ENCODE results near the gene CNTN1. TPM values are rescaled to one million over a fixed set of nuclear protein-coding genes. Genes with fewer than 3 reads are reported as not detected.

CNTN1 gene
- total RNA-seq, 4 donors from 2014 or later: 44.2 to 65.6 (median 57.6) TPM

DNA sequence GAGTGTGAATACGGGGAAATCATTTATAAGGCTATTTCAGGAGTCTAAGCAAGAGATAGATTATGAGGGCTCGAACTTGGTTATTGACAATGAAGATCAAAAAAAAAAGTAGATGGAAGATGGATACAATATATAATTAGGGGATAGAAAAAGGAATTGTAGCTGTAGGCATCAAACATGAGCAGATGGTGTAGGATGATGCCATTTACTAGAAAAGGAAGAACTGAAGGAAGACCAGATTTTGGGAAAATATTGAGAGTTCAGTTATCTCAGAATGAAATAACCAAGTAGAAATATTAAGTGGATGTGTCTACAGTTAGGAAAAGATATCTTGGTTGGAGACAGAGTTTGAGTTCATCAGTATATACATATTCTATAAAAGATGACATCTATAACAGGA, 109.6 kb downstream of the CNTN1 start:
- Histone ChIP-seq H3K9me3 (no peaks in the 10 kb centered on the region), H3K4me1 (peaks cover 0 to 14% (median 8%) of the 10 kb centered on the region in 4 donors), H3K36me3 (no peaks in the 10 kb centered on the region), H3K27ac (replicated peaks in 1 of 4) (no peak overlapping the region), H3K27me3 (no peaks in the 10 kb centered on the region), H3K4me3 (no peak overlapping the region)
- intact Hi-C loops (cut with DNase I): no loop called here
- WGBS: 90% methylated on average over 2 of the region's 2 CpGs
- no peak for TF ChIP-seq POLR2A (IDR thresholded peaks at IDR 0.05; ENCODE audit: low read depth)
- no peak for TF ChIP-seq POLR2AphosphoS5 (IDR thresholded peaks at IDR 0.05)
- TF ChIP-seq EP300 (IDR thresholded peaks at IDR 0.05): no peak
- TF ChIP-seq, protein P1, sequence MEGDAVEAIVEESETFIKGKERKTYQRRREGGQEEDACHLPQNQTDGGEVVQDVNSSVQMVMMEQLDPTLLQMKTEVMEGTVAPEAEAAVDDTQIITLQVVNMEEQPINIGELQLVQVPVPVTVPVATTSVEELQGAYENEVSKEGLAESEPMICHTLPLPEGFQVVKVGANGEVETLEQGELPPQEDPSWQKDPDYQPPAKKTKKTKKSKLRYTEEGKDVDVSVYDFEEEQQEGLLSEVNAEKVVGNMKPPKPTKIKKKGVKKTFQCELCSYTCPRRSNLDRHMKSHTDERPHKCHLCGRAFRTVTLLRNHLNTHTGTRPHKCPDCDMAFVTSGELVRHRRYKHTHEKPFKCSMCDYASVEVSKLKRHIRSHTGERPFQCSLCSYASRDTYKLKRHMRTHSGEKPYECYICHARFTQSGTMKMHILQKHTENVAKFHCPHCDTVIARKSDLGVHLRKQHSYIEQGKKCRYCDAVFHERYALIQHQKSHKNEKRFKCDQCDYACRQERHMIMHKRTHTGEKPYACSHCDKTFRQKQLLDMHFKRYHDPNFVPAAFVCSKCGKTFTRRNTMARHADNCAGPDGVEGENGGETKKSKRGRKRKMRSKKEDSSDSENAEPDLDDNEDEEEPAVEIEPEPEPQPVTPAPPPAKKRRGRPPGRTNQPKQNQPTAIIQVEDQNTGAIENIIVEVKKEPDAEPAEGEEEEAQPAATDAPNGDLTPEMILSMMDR (IDR thresholded peaks at IDR 0.05): no peak
- no peak for DNase-seq (ENCODE audit: extremely low spot score)

DNA sequence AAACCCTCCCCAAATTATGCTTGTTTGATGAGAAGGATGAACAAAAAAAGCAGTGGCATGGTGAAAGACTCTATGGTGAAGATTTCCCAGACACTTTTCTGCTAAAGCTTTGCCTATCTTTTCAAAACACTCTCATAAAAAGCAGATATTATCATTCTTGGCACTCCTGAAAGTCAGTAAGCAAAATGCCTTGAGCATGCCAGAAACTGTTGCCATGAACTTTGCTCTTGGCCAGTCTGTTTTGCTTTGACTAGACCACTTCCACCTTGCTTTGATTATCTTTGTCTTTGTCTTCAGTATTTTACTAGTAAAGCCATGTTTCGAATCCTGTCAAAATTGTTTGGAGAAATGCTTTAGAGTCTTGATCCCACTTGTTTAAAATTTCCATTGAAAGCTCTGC, 110.4 kb downstream of the CNTN1 start:
- Histone ChIP-seq H3K4me1 (peaks cover 0 to 14% (median 8%) of the 10 kb centered on the region in 4 donors), H3K27me3 (no peaks in the 10 kb centered on the region), H3K36me3 (no peaks in the 10 kb centered on the region), H3K9me3 (no peaks in the 10 kb centered on the region), H3K27ac (replicated peaks in 1 of 4) (no peak overlapping the region), H3K4me3 (no peak overlapping the region)
- DNase-seq (ENCODE audit: extremely low spot score): no peak
- intact Hi-C loops (cut with DNase I): no loop called here
- 40% methylated on average over 1 of the region's 1 CpG for WGBS
- TF ChIP-seq POLR2A (IDR thresholded peaks at IDR 0.05; ENCODE audit: low read depth) (no peak), POLR2AphosphoS5 (IDR thresholded peaks at IDR 0.05) (no peak), EP300 (IDR thresholded peaks at IDR 0.05) (no peak)
- TF ChIP-seq, protein P1 (IDR thresholded peaks at IDR 0.05): no peak

DNA sequence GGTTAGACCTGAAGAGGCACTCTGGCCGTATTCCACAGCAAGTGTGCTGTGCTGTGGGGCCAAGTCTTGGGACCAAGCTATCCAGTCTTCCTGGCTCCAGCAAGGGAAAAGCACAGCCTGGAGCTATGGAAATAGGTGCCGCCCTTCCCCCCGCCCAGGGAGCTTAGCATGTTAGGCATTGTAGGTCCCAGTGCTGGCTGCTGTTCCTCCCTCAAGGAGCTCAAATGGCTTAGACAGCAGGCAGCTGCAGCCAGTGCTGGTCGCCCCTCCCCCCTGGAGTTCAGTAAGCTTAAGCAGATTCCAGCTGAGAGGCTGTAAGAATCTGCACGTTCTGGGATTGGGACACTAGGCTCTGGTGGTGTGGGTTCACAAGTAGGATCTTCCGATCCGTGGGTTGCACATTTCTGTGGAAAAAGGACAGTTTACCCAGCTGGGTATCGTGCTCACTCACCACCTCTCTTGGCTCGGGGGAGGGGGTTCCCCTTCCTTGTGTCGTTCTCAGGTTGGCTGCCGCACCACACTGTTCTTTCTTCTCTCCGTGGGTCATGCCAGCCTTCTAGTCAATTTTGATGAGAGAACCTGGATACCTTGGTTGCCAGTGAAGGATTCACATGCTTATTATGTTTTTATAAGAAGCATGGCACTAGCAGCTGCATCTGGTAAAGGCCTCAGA, 127.3 kb downstream of the CNTN1 start:
- intact Hi-C loops (cut with DNase I): no loop called here
- 48% methylated on average over 12 of the region's 12 CpGs for WGBS
- TF ChIP-seq EP300 (IDR thresholded peaks at IDR 0.05) (no peak), POLR2AphosphoS5 (IDR thresholded peaks at IDR 0.05) (peak in 1 of 2 donors; percentile 7)
- no peak for DNase-seq (ENCODE audit: extremely low spot score)
- H3K9me3 ChIP-seq: peaks cover 0 to 7% (median 3%) of the 10 kb centered on the region in 4 donors
- H3K4me1 ChIP-seq: peaks cover 0 to 17% (median 13%) of the 10 kb centered on the region in 4 donors
- H3K36me3 ChIP-seq: no peaks in the 10 kb centered on the region
- peak overlapping the region in 1 of 4 donors; percentile 3 for H3K27ac ChIP-seq (replicated peaks in 1 of 4)
- no peak overlapping the region for H3K4me3 ChIP-seq
- no peaks in the 10 kb centered on the region for H3K27me3 ChIP-seq

DNA sequence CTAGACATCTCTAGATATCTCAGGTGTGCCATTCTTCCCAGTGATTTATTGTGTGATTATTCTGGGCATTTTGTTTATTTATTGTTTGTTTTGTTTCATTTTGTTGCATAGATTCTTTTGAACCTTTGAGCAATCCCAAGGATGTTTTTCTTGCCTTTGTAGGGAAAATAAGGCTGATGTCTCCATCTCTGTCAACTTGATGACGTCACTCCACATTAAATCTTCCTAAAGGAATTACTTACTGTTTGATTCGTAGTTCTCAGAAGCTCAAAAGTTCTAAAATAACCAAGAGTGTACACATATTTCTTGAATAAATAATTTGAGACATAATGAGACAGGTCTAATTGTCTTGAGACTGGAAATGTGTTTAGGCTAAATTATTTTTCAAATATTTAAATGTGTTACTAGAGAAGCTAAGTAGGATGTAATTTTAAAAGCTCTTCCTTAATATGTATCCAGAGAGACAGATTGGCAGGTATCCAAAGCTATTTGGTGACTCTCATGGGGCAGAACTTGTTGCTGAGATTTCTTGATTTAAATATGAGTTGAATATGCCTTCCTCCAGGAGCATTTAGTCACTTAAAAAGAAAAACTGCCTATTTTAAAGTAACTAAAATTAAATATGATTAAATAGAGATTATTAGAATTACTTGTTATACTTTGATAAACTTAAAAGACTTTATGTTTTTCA, 128.7 kb downstream of the CNTN1 start:
- Histone ChIP-seq H3K27me3 (no peaks in the 10 kb centered on the region), H3K27ac (replicated peaks in 1 of 4) (no peak overlapping the region), H3K4me1 (peaks cover 0 to 17% (median 13%) of the 10 kb centered on the region in 4 donors), H3K4me3 (no peak overlapping the region), H3K9me3 (peaks cover 0 to 7% (median 3%) of the 10 kb centered on the region in 4 donors), H3K36me3 (no peaks in the 10 kb centered on the region)
- intact Hi-C loops (cut with DNase I): no loop called here
- TF ChIP-seq POLR2AphosphoS5 (IDR thresholded peaks at IDR 0.05) (no peak), POLR2A (IDR thresholded peaks at IDR 0.05; ENCODE audit: low read depth) (no peak), EP300 (IDR thresholded peaks at IDR 0.05) (no peak)
- TF ChIP-seq, protein P1 (IDR thresholded peaks at IDR 0.05): no peak
- DNase-seq (ENCODE audit: extremely low spot score): no peak
- 28% methylated on average over 2 of the region's 2 CpGs for WGBS

DNA sequence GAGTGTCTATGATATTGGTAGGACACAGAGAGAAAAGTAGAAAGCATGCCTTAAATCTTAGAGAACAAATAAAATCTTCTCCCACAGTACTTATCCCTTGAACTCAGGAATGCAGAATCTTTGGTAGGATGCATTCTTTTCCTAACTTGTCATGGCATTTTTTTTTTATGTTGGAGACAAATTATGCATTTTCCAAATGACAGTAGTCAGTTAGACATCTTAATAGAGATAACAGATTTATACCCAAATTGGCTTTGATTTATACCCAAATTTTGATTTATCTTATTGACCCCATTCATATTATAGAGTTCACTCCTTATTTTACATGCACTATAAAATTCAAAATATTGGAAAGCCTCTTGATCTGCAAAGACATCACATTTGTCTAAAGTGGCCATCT, 132.9 kb downstream of the CNTN1 start:
- no peak for TF ChIP-seq POLR2A (IDR thresholded peaks at IDR 0.05; ENCODE audit: low read depth)
- TF ChIP-seq POLR2AphosphoS5 (IDR thresholded peaks at IDR 0.05): no peak
- TF ChIP-seq EP300 (IDR thresholded peaks at IDR 0.05): no peak
- TF ChIP-seq, protein P1 (IDR thresholded peaks at IDR 0.05): no peak
- no peaks in the 10 kb centered on the region for H3K36me3 ChIP-seq
- no peak overlapping the region for H3K27ac ChIP-seq (replicated peaks in 1 of 4)
- H3K4me1 ChIP-seq: peaks cover 0 to 23% (median 15%) of the 10 kb centered on the region in 4 donors
- no peaks in the 10 kb centered on the region for H3K27me3 ChIP-seq
- no peaks in the 10 kb centered on the region for H3K9me3 ChIP-seq
- no peak overlapping the region for H3K4me3 ChIP-seq
- intact Hi-C loops (cut with DNase I): no loop called here
- DNase-seq (ENCODE audit: extremely low spot score): no peak
